ENCODE data around the gene RAD51B.
A peak's percentile ranks its signal among the peaks of the same experiment; 100 is the strongest.

RAD51B gene

DNA sequence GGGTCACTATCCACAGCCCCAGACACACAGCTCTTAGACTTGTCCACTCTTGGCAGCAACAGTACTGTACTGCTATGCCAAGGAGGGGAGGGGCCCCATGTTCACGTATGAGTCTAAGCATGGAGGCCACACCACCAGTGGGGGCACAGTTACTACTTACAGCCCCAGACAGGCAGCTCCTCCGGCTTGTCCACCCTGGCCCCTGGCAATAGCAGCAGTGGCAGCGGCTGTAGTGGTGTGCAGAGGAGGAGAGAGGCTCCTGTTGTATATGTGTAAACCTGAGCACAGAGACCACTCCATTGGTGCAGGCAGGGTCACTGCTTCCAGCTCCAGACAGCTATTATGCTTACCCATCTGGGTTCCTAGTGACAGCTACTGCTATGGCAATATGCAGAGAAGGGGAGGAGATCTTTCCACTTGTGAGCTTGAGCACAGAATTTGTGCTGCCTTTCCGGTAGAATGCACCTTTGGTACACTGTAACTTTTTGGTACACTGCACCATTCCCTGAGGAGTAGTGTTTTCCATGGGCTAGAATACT is 113.2 kb downstream of the RAD51B start:
- TF ChIP-seq, protein P1, sequence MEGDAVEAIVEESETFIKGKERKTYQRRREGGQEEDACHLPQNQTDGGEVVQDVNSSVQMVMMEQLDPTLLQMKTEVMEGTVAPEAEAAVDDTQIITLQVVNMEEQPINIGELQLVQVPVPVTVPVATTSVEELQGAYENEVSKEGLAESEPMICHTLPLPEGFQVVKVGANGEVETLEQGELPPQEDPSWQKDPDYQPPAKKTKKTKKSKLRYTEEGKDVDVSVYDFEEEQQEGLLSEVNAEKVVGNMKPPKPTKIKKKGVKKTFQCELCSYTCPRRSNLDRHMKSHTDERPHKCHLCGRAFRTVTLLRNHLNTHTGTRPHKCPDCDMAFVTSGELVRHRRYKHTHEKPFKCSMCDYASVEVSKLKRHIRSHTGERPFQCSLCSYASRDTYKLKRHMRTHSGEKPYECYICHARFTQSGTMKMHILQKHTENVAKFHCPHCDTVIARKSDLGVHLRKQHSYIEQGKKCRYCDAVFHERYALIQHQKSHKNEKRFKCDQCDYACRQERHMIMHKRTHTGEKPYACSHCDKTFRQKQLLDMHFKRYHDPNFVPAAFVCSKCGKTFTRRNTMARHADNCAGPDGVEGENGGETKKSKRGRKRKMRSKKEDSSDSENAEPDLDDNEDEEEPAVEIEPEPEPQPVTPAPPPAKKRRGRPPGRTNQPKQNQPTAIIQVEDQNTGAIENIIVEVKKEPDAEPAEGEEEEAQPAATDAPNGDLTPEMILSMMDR (IDR thresholded peaks at IDR 0.05; ENCODE audit: low read depth, low read length): no peak
- no peak for DNase-seq (ENCODE audit: low read depth in 2 of 2)
- H3K4me3 ChIP-seq (replicated peaks in 1 of 2; ENCODE audit: low read depth in 2 of 2, low read length in 2 of 2): no peak overlapping the region

GRCh38 chr14:67933266-67933665 is 113.7 kb downstream of the RAD51B start:
- TF ChIP-seq, protein P1 (IDR thresholded peaks at IDR 0.05; ENCODE audit: low read depth, low read length): no peak
- DNase-seq (ENCODE audit: low read depth in 2 of 2): no peak
- H3K4me3 ChIP-seq (replicated peaks in 1 of 2; ENCODE audit: low read depth in 2 of 2, low read length in 2 of 2): no peak overlapping the region

GRCh38 chr14:67934087-67934486 is 114.5 kb downstream of the RAD51B start:
- DNase-seq (ENCODE audit: low read depth in 2 of 2): peak; percentile 89 to 94
- no peak overlapping the region for H3K4me3 ChIP-seq (replicated peaks in 1 of 2; ENCODE audit: low read depth in 2 of 2, low read length in 2 of 2)
- TF ChIP-seq, protein P1 (IDR thresholded peaks at IDR 0.05; ENCODE audit: low read depth, low read length): peak; percentile 62

GRCh38 chr14:67934862-67935261 is 115.3 kb downstream of the RAD51B start:
- H3K4me3 ChIP-seq (replicated peaks in 1 of 2; ENCODE audit: low read depth in 2 of 2, low read length in 2 of 2): no peak overlapping the region
- no peak for DNase-seq (ENCODE audit: low read depth in 2 of 2)
- TF ChIP-seq, protein P1 (IDR thresholded peaks at IDR 0.05; ENCODE audit: low read depth, low read length): no peak

- H3K4me3 ChIP-seq (replicated peaks in 1 of 2; ENCODE audit: low read depth in 2 of 2, low read length in 2 of 2): no peak overlapping the region
- no peak for DNase-seq (ENCODE audit: low read depth in 2 of 2)
- TF ChIP-seq, protein P1 (IDR thresholded peaks at IDR 0.05; ENCODE audit: low read depth, low read length): no peak
These were observed 115.8 kb downstream of the RAD51B start for GRCh38 chr14:67935371-67935770.

DNA sequence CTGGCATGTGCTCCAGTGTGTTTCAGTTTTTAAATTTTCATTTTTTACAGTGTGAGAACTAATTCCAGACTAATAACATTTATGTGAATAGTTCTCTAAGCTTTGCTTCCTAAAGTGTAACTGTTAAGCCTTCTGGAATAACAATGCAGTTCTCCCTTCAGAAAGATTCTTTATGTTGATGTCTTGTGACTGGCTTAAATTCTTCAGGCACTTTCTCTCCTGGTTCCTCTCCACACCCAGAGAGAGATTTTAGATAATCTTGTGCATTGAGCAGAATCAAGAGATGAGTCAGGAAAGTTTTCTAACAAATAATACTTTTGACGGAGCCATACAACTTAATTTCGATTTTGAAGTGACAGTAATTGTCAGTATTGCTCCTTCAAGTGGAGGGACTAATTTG is 118.5 kb downstream of the RAD51B start:
- TF ChIP-seq, protein P1 (IDR thresholded peaks at IDR 0.05; ENCODE audit: low read depth, low read length): no peak
- DNase-seq (ENCODE audit: low read depth in 2 of 2): no peak
- H3K4me3 ChIP-seq (replicated peaks in 1 of 2; ENCODE audit: low read depth in 2 of 2, low read length in 2 of 2): no peak overlapping the region

Measured in cardiac fibroblast (primary cell).